NCI-H128 (cell line): ENCODE results near the gene PLXNA4.

Experiments
- DNase-seq: peaks from one replicate; lab custom pipeline; 2025; ENCODE audit not compliant: unreplicated experiment; lab: John Stamatoyannopoulos, UW

The PLXNA4 gene

GRCh38 chr7:132504852-132505251 lies 71.4 kb downstream of the PLXNA4 start:
- DNase-seq: no peak

GRCh38 chr7:132504071-132504470 lies 72.2 kb downstream of the PLXNA4 start:
- no peak for DNase-seq

GRCh38 chr7:132503415-132503814 lies 72.9 kb downstream of the PLXNA4 start:
- no peak for DNase-seq

GRCh38 chr7:132501956-132502355 lies 74.3 kb downstream of the PLXNA4 start:
- DNase-seq: no peak

DNA sequence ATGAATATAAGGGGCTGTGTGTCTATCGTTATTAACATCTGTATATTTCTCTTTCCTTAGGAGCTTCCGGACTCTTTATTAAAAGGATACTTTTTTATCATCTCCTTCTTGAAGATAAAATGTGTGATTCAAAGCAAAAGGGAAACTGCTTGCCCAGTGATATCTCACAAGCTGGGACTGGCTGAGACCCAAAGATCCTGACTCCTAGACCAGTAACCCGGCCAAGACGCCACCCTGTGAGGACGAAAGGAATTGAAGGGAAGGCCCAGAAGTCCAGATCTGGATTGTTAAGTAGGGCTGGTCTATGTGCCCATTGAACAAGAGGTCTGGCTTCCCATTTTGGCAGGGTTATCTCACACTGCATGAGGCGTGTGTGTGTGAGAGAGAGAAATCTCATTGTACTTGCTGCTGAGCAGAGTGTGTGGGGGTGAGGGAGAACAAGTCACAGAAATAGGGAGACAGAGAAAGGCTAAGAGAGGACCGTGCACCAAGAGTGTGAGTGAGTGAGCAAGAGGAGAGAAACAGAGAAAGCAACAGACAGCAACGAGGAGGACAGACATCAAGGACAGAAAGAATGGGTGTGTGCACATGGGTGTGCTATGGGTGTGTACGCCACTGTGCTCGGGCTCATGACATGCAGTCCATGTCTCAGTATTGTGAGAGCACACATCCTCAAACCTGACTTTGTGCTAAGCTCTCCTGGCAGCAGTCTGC lies 75.4 kb downstream of the PLXNA4 start:
- DNase-seq: no peak

GRCh38 chr7:132499487-132499886 lies 76.8 kb downstream of the PLXNA4 start:
- DNase-seq: no peak

DNA sequence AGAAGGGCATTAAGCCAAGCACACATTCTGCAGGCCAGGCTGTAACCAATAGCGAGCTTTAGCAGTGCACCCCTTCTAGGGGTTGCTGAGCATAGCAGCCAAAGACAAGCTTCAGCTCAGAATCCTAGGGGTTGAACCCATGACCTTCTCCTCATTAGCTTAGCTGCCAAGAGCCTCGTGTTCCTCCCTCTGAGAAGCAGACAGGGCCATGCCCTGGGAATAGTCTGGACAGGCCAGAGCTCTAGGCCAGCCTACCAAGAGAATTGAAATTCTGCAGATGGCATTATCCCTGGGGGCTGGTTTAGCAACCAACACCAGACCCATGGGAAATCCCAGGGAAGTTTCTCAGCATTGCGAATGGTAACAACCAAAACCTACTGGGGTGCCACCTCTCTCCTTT lies 77.2 kb downstream of the PLXNA4 start:
- DNase-seq: no peak

GRCh38 chr7:132498319-132498718 lies 78.0 kb downstream of the PLXNA4 start:
- no peak for DNase-seq

DNA sequence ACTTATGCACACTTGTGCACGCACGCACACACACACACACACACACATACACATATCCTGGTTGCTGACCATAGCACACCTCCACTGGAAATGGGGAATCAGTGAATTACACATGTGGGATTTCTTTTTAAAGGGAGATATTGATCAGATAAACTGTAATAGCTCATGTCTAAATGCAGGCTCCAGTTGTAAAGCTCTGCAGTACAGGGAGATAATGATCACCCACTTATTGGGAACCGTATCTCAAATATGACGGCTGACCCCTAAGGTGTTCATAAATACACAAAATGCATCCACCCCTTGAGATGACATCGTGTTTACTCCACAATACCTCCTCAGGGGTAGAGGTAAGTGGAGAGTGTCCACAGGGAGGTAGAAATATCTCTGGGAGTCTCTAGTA lies 79.2 kb downstream of the PLXNA4 start:
- no peak for DNase-seq

DNA sequence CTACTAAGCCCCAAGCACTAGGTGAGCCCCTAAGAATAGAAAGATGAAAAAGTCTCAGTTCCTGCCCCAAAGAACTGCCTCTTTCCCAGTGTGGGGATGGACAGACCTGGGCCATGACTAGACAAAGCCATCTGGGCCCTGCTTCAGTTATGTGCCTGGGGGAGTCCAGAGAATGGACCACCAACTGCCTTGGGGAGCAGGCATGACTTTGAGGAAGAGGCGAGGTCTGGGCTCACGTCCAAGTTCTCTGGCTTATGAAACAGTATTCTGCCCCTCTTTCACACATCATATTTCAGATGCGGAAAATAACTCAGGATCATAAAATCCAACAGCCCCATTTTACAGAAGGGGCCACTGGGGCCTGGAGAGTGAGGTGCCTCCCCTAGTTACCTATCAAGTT lies 80.3 kb downstream of the PLXNA4 start:
- DNase-seq: no peak

DNA sequence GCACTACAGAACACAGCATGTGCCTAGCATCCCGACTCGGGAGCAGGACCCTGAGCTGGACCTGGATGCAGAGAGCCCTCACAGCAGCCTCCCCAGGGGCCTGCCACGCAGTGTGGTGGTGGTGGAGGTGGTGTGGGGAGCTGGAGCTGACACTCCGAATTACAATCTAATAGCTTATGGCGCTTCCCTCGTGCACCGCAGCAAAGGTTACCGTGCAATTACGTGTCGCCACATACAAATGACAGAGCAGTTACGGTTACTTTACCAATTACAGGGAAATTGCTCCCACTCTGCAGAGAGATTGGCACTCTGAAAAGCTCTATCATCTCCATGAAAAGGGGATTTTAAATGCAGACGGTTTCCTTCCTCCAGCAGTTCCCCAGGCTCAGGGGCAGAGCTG lies 81.8 kb downstream of the PLXNA4 start:
- DNase-seq: no peak

GRCh38 chr7:132492823-132493445 lies 83.3 kb downstream of the PLXNA4 start:
- DNase-seq: no peak

- no peak for DNase-seq
Measured at GRCh38 chr7:132491391-132491945, 84.8 kb downstream of the PLXNA4 start.

GRCh38 chr7:132490474-132490873 lies 85.8 kb downstream of the PLXNA4 start:
- DNase-seq: no peak

DNA sequence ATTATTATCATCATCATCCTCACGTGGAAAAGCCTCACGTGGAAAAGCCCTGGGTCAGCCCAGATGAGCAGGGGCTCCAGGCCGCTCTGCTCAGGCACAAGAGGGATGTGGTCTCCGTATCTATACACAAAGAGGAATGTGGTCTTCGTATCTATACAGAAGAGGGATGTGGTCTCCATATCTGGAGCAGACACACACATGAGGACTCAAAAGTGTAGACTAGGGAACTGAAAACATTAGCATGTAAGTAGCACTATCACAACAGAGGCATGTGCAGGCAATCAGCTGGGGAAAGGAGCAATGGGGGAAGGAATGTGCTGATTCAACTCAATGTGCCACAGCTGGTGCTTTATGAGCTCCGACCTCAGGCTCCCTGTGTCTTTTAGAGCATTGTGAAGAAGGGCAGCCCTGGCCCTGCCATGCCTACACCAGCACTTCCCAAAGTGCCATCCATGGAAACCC lies 86.5 kb downstream of the PLXNA4 start:
- no peak for DNase-seq

DNA sequence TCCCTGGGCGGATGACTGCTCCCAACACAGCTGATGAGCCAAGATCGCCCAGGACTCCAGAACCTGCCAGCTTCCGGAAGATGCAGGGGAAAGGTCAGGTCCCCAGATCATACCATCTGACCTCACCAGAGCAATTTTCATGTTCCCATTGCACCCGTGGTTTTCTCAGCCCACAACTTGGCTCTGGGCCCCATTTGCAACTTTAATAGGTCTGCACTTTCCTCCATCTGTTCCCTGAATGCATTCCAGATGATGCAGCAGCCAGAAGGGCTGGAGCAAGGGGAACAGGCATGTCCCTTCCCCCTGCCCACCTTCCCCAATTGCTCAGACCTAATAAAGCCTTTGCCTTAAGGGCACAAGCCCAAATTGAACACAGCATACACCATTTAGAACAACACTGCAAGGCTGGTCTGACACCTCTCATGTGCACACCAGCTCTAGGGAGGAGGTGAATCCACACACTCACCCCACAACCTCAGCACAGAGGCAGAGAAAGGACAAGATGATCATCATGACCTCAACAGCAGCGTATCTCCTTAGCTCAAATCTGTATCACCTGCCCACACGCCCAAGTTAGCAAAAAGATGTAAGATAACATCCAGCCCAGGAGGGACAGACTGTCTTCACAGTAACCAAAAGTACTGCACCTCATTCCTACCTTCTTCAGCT lies 87.5 kb downstream of the PLXNA4 start:
- DNase-seq: no peak

DNA sequence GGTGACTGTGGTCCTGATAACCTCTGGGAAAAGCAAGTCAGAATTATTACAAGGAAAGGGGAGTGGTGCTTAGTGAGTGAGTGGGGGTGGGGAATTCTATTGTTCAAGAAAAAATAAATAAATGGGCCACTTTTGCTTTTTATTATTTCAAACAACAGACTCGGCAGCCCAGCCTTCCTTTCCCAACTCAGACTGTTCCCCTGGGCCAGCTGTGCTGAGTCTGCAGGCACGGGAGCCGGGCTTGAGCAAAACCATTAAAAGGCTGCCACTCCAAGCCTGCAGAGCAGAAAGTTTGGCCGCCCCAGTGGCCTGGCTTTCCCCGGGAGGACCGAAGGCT lies 90.0 kb downstream of the PLXNA4 start:
- no peak for DNase-seq

DNA sequence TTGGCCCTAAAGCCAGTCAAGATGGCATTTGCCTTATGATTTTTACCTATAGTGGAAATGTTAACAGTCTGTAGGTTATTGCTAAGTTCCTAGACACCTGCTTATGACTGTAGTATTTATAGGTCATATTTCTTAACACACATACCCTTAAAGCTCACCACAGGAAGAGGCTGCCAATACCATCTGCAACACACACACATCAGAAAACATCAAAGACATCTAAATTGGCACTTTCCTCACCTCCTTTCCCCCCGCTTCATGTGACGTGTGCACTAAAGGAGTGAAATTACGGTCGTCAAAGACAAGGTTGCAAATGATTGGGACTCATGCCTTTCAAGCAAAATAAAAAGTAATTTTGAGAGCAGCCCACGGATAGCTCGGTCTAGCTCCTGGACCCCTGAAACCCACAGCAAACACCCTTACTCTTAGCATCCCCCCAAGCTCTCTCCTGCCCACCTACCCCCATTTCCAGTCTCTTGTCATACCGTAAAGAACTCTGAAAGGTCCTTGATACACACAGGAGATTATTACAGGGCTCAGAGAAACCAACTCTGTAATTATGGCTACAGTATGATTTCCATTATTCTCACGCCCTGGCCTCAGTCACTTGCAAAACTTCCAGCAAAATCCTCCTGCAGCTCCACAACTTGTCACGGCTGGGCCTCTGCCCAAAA lies 90.5 kb downstream of the PLXNA4 start:
- no peak for DNase-seq

- no peak for DNase-seq
Measured at GRCh38 chr7:132485136-132485535, 91.1 kb downstream of the PLXNA4 start.

DNA sequence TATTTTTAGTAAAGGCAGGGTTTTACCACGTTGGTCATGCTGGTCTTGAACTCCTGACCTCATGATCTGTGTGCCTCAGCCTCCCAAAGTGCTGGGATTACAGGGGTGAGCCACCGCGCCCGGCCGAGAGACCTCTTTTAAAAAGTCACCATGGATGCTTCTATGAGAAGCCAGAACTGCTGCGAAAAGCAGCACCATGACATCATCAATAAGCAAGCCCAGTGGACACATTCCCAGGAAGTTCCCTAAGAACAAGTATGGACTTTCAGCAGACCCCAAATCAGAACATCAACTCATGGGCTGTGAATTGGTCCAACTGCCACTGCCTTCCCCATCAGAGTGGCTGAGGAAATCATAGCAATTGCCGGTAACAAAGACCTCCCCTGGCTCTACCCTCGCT lies 93.4 kb downstream of the PLXNA4 start:
- no peak for DNase-seq

- no peak for DNase-seq
Measured at GRCh38 chr7:132480534-132480933, 95.7 kb downstream of the PLXNA4 start.

GRCh38 chr7:132476541-132476940 lies 99.7 kb downstream of the PLXNA4 start:
- no peak for DNase-seq
